ENCODE data around the gene SEMA3E.
"Not testable (repeated sequence)": the region's sequence is repeated elsewhere in the genome, so short reads cannot be mapped to it uniquely, and the experiment has no call there.

SEMA3E gene

DNA sequence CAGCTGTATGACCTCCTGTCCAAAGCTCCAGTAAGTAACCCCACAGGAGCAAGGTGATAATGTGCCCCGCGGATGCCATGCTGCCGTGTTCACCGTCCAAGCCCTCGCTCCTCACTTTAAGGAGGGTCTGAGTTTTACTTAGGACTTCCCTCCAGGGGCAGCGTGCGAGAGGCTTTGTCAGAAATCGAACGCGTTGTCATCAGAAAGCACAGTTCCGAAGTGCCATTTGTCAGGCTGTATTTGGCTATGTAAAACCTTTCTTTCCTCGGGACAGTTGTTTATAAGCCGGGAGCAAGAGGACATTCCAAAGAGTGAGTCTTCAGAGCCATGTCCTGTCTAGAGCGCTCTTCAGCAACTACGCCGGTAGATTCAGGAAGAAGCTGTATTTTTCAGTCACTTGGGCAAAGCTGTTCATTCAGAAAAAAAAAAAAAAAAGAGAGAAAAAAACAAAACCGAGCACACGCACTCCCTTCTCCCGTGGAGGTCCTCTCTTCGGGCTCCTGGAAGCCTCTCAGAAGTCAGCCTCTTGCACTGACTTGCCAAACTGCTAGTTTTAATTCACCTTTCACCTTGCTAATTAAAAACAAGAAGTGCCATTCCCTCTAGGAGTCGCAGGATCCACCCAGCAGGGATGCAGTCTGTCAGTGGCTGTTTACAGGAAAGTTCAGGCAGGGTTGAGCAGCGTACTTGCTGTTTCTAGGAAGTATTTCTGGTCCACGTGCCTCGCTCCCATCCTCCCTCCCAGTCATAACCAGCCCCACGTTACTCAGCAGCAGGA lies at the start of gene SEMA3E:
TSS of gene SEMA3E (minus strand) at position 676 of the 778 bp plus-strand sequence.
- DNase-seq, result no peak

DNA sequence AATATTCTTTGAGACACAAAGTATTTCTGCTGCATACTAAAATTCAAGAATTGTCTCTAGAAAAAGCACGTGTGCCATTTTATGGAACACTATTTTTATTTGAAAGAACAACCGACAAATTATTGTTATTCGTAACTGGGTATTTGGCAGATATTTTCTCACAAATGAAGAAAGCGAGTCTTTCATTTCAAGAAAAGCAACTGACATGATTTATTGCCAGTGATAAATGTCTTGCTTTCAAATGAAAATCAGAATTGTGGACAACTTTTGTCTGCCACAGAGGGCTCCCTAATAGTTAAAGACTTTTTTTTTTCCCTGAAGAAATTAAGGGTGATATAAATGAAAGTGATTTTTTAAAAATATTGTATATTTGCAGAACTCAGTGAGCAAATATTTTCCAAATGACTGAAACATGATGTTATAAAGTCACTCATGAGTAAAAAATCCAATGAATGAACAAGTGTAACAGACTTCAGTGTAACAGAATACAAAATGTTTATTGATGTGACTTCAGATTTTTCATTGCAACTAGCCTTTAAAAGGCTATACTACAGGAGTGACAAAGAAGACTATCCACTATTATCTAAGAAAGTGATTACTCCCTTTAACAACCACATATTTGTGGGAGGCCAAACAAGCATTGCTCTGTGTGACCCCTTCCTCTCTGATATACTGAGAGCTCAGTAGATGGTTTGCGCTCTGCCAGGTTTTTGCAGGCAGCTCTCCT lies 49.0 kb upstream of the SEMA3E start:
- no peak for DNase-seq

DNA sequence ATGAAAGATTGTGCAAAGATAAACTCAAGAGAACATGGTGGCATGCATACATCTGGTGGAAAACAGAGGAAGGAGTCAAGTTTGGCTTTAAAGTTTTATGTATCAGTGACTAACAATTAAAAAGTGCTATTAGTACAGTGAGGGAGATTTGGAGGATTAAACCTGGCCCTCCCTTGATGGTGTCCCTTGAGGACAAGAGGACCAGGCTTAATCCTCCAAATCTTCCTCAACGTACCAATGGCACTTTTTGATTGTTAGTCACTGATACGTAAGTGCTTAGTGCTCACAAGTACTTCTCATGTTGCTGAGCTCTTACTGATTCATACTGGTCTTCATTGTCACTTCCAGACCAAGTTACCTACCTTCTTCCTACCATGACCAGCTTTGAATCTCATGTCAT lies 47.2 kb upstream of the SEMA3E start:
- no peak for DNase-seq

DNA sequence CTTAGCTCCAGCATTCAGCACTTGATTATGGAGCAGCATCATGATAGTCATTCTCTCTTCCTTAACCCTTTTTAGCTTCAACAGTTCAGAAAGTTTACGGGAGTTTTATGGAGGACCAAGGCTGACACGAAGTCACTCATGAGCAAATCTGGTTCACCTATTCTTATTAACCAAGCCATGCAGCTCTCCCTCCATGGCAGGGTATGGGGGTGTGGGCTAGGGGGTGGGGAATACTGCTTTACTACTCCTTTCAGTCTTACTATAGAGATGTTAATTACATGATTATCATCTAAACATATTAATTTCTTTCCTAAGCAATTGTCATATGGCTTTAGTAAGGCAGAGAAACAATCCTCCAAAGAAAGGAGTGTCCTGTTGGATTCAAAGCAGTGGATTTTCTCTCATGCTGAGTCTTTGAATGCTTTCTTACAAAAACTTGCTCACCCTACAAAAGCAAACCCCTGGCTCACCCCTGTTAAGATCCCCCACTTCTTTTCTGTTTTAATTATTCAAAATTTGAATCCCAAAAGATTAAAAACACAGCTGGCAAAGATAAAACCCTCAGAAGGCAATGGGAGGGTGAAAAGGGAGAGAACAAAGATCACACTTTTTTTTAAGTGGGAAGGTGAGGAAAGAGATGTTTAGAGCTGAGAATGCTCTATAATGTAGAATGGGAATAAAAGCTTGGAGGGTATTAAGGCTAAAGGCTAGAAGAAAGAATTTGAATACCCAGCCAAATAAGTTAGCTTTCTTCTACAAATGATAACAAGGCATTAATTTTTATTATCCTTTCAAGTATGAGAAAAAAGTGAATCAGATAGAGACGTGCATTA lies 46.4 kb upstream of the SEMA3E start:
- no peak for DNase-seq

DNA sequence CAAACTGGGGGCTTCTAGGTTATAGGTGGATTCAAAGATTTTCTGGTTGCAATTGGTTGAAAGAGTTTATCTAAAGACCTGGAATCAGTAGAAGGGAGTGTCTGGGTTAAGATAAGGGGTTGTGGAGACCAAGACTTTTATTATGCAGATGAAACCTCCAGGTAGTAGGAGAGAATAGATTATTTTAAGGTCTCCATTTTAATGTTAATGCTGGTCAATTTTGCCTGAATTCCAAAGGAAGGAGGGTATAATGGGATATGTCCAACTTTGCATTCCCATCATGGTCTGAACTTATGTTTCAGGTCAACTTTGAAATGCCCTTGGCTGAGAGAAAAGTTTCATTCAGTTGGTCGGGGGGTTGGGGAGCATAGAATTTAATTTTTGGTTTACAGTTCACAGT lies 44.3 kb upstream of the SEMA3E start:
- no peak for DNase-seq

DNA sequence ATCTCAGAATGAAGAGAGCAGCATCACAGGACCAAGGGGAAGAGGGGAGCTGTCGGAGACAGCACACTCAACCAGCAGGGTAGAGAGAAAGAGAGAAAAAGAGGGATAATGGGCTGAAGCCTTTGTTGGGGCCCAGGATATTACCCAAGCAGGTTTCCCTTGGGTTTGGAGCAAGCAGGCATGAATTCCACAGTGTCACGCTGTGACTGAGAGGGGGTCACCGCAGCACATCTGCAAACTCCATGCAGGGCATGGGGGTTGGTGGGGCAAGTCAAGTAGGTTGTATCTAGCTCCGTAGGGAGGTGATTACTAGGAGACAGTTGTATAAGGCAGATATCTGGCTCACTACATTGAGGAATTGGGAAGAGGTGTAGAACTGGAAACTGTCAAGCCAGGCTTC lies 42.2 kb upstream of the SEMA3E start:
- no peak for DNase-seq

DNA sequence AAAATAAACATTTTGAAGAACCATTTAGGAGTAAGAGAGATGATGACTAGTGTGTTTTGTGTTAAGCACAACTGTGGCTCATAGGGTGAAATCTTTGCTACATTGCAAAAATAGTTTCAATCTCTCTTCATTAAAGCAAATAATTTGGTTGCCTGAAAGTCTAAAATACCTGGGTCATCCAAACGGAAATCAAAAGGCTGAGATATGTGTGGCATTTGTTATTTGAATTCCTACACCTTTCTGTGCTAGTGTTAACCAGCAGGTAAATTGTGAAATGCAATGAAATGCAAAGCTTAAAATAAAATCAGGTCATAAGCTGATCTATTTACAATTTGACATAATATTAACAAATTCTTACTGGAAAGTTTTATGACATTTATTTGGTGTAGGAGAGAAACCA lies 40.9 kb upstream of the SEMA3E start:
- no peak for DNase-seq

DNA sequence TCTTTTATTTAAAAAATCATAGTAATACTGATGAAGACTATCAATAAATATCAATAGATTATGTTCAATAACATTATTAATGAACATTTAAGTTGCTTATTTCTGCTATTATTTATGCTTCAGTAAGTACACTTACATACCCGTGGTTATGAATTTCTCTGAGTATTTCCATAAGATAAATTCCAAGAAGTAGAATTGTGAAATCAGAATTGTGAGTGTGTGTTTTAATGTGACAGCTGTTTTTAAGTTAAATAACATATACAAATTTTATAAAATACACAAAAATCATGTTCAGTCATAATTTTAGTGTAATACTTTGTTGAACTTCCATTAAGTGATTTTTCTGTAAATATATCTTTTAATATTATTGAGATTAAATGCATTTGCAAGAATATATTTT lies 37.5 kb upstream of the SEMA3E start:
- DNase-seq, result no peak

DNA sequence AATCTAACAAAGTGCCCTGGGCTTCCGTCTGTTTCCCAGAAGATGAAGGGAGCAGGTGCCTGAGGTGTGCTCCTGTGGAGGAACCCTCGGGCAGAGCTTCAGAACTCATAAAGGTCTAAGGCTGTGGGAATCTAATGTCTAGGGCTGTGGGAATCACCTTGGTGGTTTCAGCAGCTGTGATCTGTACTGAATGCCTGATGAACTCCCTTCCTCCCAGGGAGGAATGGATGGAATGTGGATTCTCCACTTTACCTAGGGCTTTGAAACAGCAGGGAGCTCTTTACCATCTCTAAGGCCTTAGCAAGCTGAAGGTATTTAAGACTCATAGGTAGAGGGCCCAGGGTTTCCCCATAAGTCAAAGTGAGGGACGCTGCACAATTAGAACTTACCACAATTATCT lies 36.0 kb upstream of the SEMA3E start:
- no peak for DNase-seq

DNA sequence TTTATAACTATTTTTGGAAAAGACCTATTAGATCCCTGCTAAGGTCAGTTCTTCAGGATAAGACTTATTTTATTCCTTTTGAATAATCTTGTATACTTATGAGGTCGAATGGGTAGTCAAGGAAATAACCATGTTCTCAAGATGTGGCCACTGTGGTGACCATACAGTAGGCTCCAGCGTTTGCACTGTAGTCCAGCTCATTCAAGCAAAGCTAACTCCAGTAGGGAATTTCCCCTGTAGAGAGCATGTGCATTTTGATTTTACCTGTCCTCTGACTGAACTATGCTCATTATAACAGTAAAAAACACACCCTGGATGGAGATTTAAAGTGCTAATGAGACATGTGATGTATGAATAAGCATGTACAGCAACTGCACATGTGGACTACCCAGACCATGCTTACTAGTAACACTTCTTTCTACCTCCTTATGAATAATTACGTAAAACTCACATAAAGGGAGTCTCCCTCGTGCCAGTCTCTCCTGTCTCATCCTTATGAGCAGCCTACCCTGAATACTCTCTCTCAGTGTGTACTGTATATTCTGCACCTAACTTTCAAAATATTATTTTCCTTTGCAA lies 32.4 kb upstream of the SEMA3E start:
- DNase-seq, result no peak

DNA sequence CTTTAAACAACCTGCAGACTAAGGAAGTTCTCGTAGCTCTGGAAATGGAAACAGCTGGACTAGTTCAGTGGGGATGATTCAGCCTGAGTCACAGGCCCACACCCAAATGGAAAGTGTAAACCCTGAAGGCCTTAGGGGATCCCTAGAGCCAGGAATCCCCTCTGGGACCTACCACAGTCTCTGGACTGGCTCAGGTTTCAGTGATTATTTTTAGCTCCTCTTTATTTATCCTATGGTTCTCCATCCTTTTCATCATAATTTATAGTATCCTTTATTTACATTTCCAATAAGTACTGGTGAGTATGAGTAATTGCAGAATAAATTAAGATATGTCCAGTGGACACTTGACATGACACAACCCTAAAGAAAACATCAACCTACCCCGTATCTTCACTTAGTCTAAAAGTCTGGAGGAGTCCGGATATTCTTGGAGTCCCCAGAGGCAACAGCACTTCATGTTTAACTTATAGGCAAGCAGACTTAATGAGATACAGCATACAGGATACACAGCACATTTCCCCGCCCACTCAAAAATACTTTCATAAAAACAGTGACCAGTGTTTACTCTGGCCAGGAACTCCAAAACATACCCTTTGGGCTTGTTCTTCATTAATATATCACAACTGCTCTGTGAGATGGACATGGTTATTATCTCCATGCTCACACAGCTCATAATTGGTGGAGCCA lies 28.4 kb upstream of the SEMA3E start:
- DNase-seq, result no peak

DNA sequence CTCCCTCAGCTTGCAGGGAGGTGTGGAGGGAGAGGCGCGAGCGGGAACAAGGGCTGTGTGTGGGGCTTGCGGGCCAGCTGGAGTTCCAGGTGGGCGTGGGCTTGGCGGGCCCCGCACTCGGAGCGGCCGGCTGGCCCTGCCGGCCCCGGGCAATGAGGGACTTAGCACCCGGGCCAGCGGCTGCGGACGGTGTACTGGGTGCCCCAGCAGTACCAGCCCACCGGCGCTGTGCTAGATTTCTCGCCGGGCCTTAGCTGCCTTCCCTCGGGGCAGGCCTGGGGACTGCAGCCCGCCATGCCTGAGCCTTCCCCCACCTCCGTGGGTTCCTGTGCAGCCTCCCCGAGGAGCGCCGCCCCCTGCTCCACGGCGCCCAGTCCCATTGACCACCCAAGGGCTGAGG lies 24.4 kb upstream of the SEMA3E start:
- not testable (repeated sequence) for DNase-seq

DNA sequence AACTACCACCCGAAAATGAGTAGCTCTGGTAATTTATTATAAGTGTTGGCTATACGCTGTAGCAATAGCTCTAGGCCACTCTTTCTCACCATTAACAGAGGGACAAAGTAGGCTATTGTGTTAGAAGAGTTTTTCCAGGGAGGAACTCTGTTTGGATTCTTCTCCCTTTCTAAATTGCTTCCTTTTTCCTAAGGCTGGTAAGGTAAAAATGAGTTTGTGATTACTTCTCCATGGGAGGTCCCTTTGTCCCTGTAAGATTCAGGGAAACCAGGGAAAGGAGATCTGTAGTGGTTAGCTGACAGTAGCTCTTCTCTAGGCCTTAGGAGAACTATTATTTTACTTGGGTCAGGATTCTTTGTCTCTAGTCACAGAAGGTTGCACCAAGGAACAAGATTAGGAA lies 23.2 kb upstream of the SEMA3E start:
- no peak for DNase-seq

DNA sequence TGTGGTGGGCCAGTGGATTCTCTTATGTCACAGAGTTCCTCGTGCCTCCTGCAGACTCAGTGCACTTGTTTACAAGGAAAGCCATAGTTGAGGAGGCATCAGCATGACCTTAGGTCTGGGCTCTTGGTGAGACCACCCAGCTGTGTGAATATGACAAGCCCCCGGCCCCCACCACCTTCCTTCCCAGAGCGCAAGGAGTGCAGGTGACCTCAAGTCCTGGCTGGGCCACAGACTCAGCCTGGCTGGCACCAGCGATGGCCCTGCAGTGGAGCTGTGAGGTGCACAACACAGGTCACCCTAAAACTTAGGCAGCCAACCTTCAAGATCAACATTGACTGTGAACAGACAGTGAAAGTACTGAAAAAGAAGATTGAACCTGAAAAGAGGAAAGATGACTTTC lies 14.2 kb upstream of the SEMA3E start:
- no peak for DNase-seq

DNA sequence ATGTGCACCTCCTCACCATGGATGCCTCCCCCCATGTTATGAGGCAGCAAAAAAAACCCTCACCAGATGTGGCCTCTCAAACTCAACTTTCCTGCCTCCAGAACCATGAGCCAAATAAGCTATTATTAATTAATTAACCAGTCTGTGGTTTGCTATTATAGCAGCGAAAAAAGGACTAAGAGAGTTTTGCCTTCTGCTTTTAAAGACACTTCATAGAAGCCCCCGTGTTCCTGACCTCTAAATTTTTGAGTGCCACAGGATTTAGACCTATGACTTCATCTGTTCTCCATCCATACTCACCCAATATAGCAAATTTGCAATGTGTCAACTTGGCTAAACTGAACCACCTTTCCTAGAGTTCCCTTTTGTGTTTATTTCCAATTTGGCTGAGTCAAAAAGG lies 9.2 kb upstream of the SEMA3E start:
- no peak for DNase-seq

DNA sequence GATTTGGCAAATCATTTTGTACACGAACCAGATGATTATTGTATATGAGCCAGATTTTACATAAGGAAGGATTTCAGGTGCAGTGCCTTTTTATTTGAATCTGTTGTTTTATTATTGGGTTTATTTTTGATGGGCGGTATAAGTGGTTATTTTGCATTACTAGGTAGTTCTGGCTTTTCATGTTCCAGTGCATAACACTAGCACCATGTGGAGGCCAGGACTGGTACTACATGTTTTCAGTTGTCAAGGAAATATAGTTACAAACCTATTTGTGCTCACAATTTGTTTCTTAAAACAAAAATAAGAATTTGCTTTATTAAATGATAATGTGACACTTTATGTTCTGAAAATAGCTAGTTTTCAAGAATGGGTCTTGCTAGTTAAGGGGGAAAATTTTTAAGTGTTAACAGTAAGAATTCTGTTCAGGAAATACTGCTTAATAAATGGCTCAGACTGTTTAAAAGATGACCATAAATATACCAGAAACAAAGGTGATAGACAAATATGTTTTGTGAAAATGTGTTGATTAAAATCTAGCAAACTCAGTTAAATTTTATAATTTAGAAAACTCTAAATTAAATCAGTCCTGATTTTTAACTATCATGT lies 7.1 kb upstream of the SEMA3E start:
- peak; percentile 8 for DNase-seq

DNA sequence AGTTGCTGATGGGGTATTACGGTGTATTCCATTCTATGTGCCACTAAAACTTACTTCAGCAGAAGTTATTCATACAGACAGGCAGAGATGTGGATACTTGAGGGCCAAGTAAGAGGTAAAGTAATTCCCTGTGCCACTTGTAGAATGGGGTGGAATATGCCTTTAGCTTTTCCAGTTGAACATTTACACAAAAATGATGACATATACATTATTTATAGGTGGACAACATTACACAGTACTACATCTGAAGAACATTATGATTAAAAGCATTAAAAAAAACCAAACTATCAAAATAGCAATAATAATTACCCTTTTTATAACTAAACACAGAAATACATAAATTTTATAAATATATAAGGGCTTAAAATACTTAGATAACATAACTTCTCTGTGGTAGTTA lies 3.5 kb upstream of the SEMA3E start:
- DNase-seq, result no peak

DNA sequence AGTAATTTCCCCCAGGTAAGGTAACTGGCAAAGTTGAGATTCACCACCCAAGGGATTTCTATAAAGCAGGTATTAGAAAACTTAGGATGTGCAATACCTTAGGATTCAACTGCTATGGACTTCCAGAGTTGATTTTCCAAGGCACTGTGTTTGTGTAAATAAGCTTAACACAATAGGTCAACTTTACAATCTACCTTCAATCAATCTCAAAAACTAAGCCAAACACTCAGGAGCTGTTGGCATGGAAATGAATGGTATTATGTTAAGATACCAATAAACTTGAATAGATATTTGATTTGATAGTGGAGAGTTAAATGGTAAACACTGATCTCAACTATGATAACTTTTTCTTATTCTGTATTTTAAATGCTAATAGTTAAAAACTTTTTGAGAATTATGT lies 762 bp upstream of the SEMA3E start:
- no peak for DNase-seq

DNA sequence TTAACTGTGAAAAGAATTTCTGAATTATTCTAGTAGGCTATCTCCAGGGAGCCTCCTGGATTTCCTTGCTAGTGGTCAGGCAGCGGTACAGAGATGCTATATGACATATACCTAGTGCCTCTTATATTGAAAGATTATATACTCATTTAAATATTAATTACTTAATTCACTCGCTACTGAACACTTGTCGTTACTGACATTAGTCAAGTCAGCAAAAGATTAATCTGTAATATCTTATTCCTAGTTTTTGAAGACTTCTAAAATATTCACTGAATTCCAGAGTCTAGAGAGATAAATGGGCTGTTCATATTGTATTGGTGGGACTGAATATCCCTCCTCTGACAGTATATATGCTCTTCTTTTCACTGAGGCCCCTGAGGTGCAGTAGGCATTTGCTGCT lies 2.9 kb downstream of the SEMA3E start:
- no peak for DNase-seq

DNA sequence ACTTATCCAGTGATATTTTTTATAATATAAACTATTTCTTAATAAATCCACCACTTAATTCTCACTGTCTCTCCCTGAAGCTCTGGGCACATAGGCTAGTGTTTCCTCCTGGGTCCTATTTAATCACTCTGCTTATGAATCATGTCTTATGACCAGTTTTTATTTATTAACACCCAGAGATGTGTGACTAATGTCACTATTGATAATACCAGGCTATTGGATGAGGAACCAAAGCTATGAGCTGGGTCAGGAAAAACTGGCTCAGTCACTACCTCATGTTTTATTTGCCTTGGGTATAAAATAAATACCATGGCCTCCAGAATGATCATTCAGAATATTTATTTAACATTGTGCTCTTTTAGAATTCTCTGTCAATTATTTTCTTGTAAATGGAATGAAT lies 5.2 kb downstream of the SEMA3E start:
- no peak for DNase-seq

DNA sequence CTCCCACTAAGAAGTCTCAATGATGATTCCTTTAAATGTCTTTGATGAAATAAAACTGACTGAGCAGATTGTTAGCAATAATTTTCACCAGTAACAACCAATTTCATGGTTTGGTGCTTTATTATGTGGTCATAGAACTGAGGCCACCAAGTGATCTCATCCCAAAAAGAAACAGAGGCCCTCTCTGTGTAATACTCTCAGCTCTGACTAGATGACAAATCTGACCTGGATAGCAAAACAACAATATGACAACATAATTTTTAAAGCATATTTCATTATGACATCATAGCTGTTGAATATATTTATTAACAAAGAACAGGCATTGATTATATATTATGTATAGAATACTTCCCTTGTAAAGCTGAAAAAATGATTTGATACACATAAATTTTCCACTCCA lies 5.9 kb downstream of the SEMA3E start:
- DNase-seq, result no peak

All from inflammatory macrophage treated with lipopolysaccharide for 4 hours (primary cell).